HepG2 (cell line): Measurements from ENCODE around the gene PARP3. TPM values are rescaled to one million over a fixed set of nuclear protein-coding genes. Genes with fewer than 3 reads are reported as not detected.
A peak's percentile ranks its signal among the peaks of the same experiment; 100 is the strongest.

Experiments used
- ARNT ChIP-seq: fragments of 450-650 bp; IDR thresholded peaks from 2 replicates; pipeline ENCODE4 v1.6.1; 2017
- CREM ChIP-seq, 2 experiments: sonication (generic) in 1 of 2; formaldehyde crosslinking in 1 of 2; IDR thresholded peaks; 2 replicates each; pipeline versions ENCODE4 v1.4.0 to v1.6.1; 2016 to 2020; ENCODE audit warnings: antibody characterized with exemption in 1 of 2, mild to moderate bottlenecking in 1 of 2, missing genetic modification reagents in 1 of 2
- ERF ChIP-seq: IDR thresholded peaks from 2 replicates; pipeline ENCODE4 v1.6.1; 2018; ENCODE audit warnings: missing biosample characterization, missing genetic modification reagents
- ESRRA ChIP-seq: sonication (generic); formaldehyde crosslinking; IDR thresholded peaks from 2 replicates; pipeline ENCODE4 v1.5.1; 2020; ENCODE audit warnings: mild to moderate bottlenecking, low read depth, missing genetic modification reagents
- HNRNPH1 ChIP-seq: fragments of 200-400 bp; formaldehyde crosslinking; optimal IDR thresholded peaks from 2 replicates; pipeline ENCODE3; 2017; ENCODE audit warnings: mild to moderate bottlenecking, low read depth, low read length
- IRF1 ChIP-seq: sonication (generic); formaldehyde crosslinking; IDR thresholded peaks from 2 replicates; pipeline ENCODE4 v1.4.0; 2020; ENCODE audit warnings: low read depth, mild to moderate bottlenecking, missing genetic modification reagents
- NCOA2 ChIP-seq: sonication (generic); formaldehyde crosslinking; IDR thresholded peaks from 2 replicates; pipeline ENCODE4 v1.8.0; 2022; ENCODE audit warnings: inconsistent platforms
- NR2C2 ChIP-seq: sonication (generic); formaldehyde crosslinking; IDR thresholded peaks from 2 replicates; pipeline ENCODE4 v1.4.0; 2020; ENCODE audit warnings: missing genetic modification reagents, mild to moderate bottlenecking, moderate library complexity, borderline replicate concordance
- SALL1 ChIP-seq: sonication (generic); formaldehyde crosslinking; IDR thresholded peaks from 2 replicates; pipeline ENCODE4 v1.8.0; 2022; ENCODE audit warnings: mild to moderate bottlenecking, missing genetic modification reagents
- SMYD3 ChIP-seq: sonication (generic); formaldehyde crosslinking; IDR thresholded peaks from 2 replicates; pipeline ENCODE4 v1.8.1; 2023; ENCODE audit warnings: mild to moderate bottlenecking, missing genetic modification reagents
- SP5 ChIP-seq: IDR thresholded peaks from 2 replicates; pipeline ENCODE4 v1.6.1; 2016; ENCODE audit warnings: low read depth, borderline replicate concordance
- SRF ChIP-seq: IDR thresholded peaks from 2 replicates; pipeline ENCODE4 v1.6.1; 2011; ENCODE audit warnings: mild to moderate bottlenecking, low read depth, low read length, moderate library complexity
- ZBTB1 ChIP-seq: sonication (generic); formaldehyde crosslinking; IDR thresholded peaks from 2 replicates; pipeline ENCODE4 v1.4.0; 2020; ENCODE audit warnings: missing genetic modification reagents, borderline replicate concordance
- ZBTB10 ChIP-seq: sonication (generic); formaldehyde crosslinking; IDR thresholded peaks from 2 replicates; pipeline ENCODE4 v1.4.0; 2020; ENCODE audit warnings: missing genetic modification reagents, borderline replicate concordance
- ZBTB20 ChIP-seq: sonication (generic); formaldehyde crosslinking; IDR thresholded peaks from 2 replicates; pipeline ENCODE4 v1.8.1; 2023; ENCODE audit warnings: missing genetic modification reagents, low read depth, mild to moderate bottlenecking, borderline replicate concordance
- ZBTB26 ChIP-seq: IDR thresholded peaks from 2 replicates; pipeline ENCODE4 v1.6.1; 2016; ENCODE audit warnings: missing compliant biosample characterization, missing genetic modification reagents, borderline replicate concordance
- ZC3H4 ChIP-seq: sonication (generic); formaldehyde crosslinking; IDR thresholded peaks from 2 replicates; pipeline ENCODE4 v1.4.0; 2020; ENCODE audit warnings: missing genetic modification reagents, borderline replicate concordance
- ZFP37 ChIP-seq: sonication (generic); formaldehyde crosslinking; IDR thresholded peaks from 2 replicates; pipeline ENCODE4 v1.4.0; 2020; ENCODE audit warnings: missing genetic modification reagents, borderline replicate concordance
- ZHX1 ChIP-seq: sonication (generic); formaldehyde crosslinking; IDR thresholded peaks from 2 replicates; pipeline ENCODE4 v1.8.1; 2022; ENCODE audit warnings: low read depth, mild to moderate bottlenecking, missing genetic modification reagents
- ZKSCAN8 ChIP-seq: IDR thresholded peaks from 2 replicates; pipeline ENCODE4 v1.6.1; 2016; ENCODE audit warnings: borderline replicate concordance, missing genetic modification reagents, missing compliant biosample characterization
- ZNF329 ChIP-seq: sonication (generic); formaldehyde crosslinking; IDR thresholded peaks from 2 replicates; pipeline ENCODE4 v1.9.0; 2021; ENCODE audit warnings: low read depth, mild to moderate bottlenecking, missing genetic modification reagents
- ZNF737 ChIP-seq: sonication (generic); formaldehyde crosslinking; IDR thresholded peaks from 2 replicates; pipeline ENCODE4 v1.5.0; 2020; ENCODE audit warnings: missing genetic modification reagents, mild to moderate bottlenecking, borderline replicate concordance
- ZNF747 ChIP-seq: sonication (generic); formaldehyde crosslinking; IDR thresholded peaks from 2 replicates; pipeline ENCODE4 v1.8.1; 2023; ENCODE audit warnings: missing genetic modification reagents, mild to moderate bottlenecking, borderline replicate concordance
- polyA plus RNA-seq, 8 experiments: library from polyadenylated mRNA; depleted of rRNA in 3 of 8; stranded (reverse) in 7 of 8; unstranded in 1 of 8; fragments of >200 nt; fragmentation: Illumina TruSeq in 4 of 8; extraction: Trizol in 4 of 8; gene quantifications; 2 replicates each; pipeline versions ENCODE4 v1.2.1 to v1.2.3, GENCODE V29; 2011 to 2016; ENCODE audit warnings: low read depth in 4 of 8, missing spikeins in 1 of 8, mixed read lengths in 1 of 8; ENCODE audit not compliant: insufficient read depth in 1 of 8
- total RNA-seq, 5 experiments: library from RNA; depleted of rRNA; stranded (reverse); fragments of >200 nt; fragmentation: Illumina TruSeq; extraction: Trizol; gene quantifications; 2 replicates each; pipeline ENCODE4 v1.2.3, GENCODE V29; 2016; ENCODE audit warnings: low read depth in 1 of 5

Gene PARP3
- total and polyA plus RNA-seq, 2 of the 13 experiments (the other 11 are each of a cell fraction or from before 2014, with no cell fraction given): 11.2 to 21.5 TPM

GRCh38 chr3:51983578-51984268 lies 41.6 kb downstream of the PARP3 start (continued):
- TF ChIP-seq ZBTB26: no peak
- TF ChIP-seq ZBTB10 (CRISPR knock-in tag): no peak
- TF ChIP-seq SALL1: peak; percentile 37; the same call in 1 of the 2 replicates
- TF ChIP-seq SP5: no peak
- no peak for TF ChIP-seq ZNF747 (CRISPR knock-in tag)
- no peak for TF ChIP-seq ZC3H4 (CRISPR knock-in tag)
- TF ChIP-seq ESRRA (CRISPR knock-in tag): no peak
- no peak for TF ChIP-seq ZNF329
- TF ChIP-seq ERF (CRISPR knock-in tag): no peak
- TF ChIP-seq NCOA2 (CRISPR knock-in tag): no peak
- TF ChIP-seq ZBTB20 (CRISPR knock-in tag): no peak
- TF ChIP-seq CREM (IDR thresholded peaks at IDR 0.05): 0 out of 2 replicates have a peak, but pooled peaks have one; percentile 8
- no peak for TF ChIP-seq CREM (CRISPR knock-in tag; IDR thresholded peaks at IDR 0.05)
- TF ChIP-seq ZFP37 (CRISPR knock-in tag): no peak
- no peak for TF ChIP-seq IRF1 (CRISPR knock-in tag)
- no peak for TF ChIP-seq ARNT
- no peak for TF ChIP-seq ZHX1 (CRISPR knock-in tag)
- no peak for TF ChIP-seq SRF
- TF ChIP-seq ZNF737 (CRISPR knock-in tag): no peak
- no peak for TF ChIP-seq SMYD3 (CRISPR knock-in tag)
- TF ChIP-seq ZKSCAN8 (CRISPR knock-in tag): no peak
- TF ChIP-seq ZBTB1 (CRISPR knock-in tag): no peak
- TF ChIP-seq NR2C2 (CRISPR knock-in tag): 0 out of 2 replicates have a peak, but pooled peaks have one; percentile 1
- TF ChIP-seq HNRNPH1: peak; percentile 87
